ENCODE data around the gene MARCHF2.

The MARCHF2 gene

GRCh38 chr19:8481616-8482015 is 68.5 kb downstream of the MARCHF2 start:
- no peak for DNase-seq

- no peak for DNase-seq
Measured at GRCh38 chr19:8482696-8483095, 69.6 kb downstream of the MARCHF2 start.

- DNase-seq = no peak
Measured at GRCh38 chr19:8483165-8483564, 70.1 kb downstream of the MARCHF2 start.

- DNase-seq = no peak
Measured at GRCh38 chr19:8484331-8484894, 71.3 kb downstream of the MARCHF2 start.

GRCh38 chr19:8485561-8486371 is 72.7 kb downstream of the MARCHF2 start:
- no peak for DNase-seq

- no peak for DNase-seq
Measured at GRCh38 chr19:8486661-8487136, 73.6 kb downstream of the MARCHF2 start.

- peak; percentile 70 for DNase-seq
Measured at GRCh38 chr19:8487137-8487851, 74.2 kb downstream of the MARCHF2 start.

GRCh38 chr19:8488365-8488764 is 75.3 kb downstream of the MARCHF2 start:
- no peak for DNase-seq

Measured in stimulated activated CD4-positive, alpha-beta T cell treated with anti-CD3 and anti-CD28 coated beads, Interleukin-1b, Interleukin-23, amount 100 ng/mL, for 48 hours (primary cell).